HCT116 (cell line): ENCODE data around the gene MYO3B. TPM values are rescaled to one million over a fixed set of nuclear protein-coding genes. Genes with fewer than 3 reads are reported as not detected.

ENCODE experiments used
- ATAC-seq: fragments of 200-7000 bp; cut with Tn5 transposase; 2 replicates; pipeline ENCODE4 v1.9.1; 2020; ENCODE audit warnings: mild to moderate bottlenecking, moderate library complexity
- BruUV-seq: library from RNA; stranded (reverse); fragments of 400-500 nt; replicated peaks from 2 replicates; lab custom pipeline; 2021; lab: Mats Ljungman, UMichigan
- CTCF ChIA-PET: fragments of 300-600 bp; sonication (Branson Sonifier 250); formaldehyde crosslinking; loops from one replicate; lab custom pipeline; 2021; ENCODE audit warnings: antibody characterized with exemption; lab: Charles Lee
- POLR2A ChIA-PET: fragments of 300-600, 350-600 bp; sonication (Branson Sonifier 250); formaldehyde crosslinking; loops from one replicate; lab custom pipeline; 2021; ENCODE audit warnings: antibody characterized with exemption; lab: Charles Lee
- RAD21 ChIA-PET, 2 experiments: fragments of 300-600 bp; sonication (Branson Sonifier 250); formaldehyde crosslinking; loops; one replicate each; lab custom pipeline; 2023; ENCODE audit warnings: low total read pairs in 2 of 2; ENCODE audit not compliant: uncharacterized antibody in 2 of 2, unreplicated experiment in 2 of 2, low non-redundant PET in 1 of 2; lab: Charles Lee
- DNase-seq: peaks from one replicate; pipeline ENCODE4 v3.0.0-alpha.2; 2010; ENCODE audit warnings: low read depth, low spot score
- H2AFZ ChIP-seq: fragments of 200-600 bp; shearing (Covaris generic), sonication (generic); 2 replicates; pipeline ENCODE4 v1.6.1; 2017; ENCODE audit warnings: low read depth, mixed run types, mixed read lengths, antibody characterized with exemption, low read length; ENCODE audit not compliant: poor library complexity, severe bottlenecking
- H3K27ac ChIP-seq: 2 replicates; pipeline ENCODE4 v1.5.1; 2012; ENCODE audit warnings: low read depth, low read length
- H3K27me3 ChIP-seq: fragments of 200-600 bp; sonication (generic); 2 replicates; pipeline ENCODE4 v1.6.1; 2016; ENCODE audit warnings: mixed run types, low read length, mixed read lengths; ENCODE audit not compliant: insufficient read depth
- H3K36me3 ChIP-seq, 2 experiments: fragments of 200-500 bp in 1 of 2; fragments of 200-600 bp in 1 of 2; sonication (Bioruptor generic) in 1 of 2; sonication (generic) in 1 of 2; 2 replicates each; pipeline versions ENCODE4 v1.5.1 to v1.6.1; 2014 to 2016; ENCODE audit warnings: low read length in 2 of 2, inconsistent platforms in 1 of 2, mixed read lengths in 1 of 2, mixed run types in 1 of 2; ENCODE audit not compliant: insufficient read depth in 2 of 2, control insufficient read depth in 1 of 2
- H3K4me1 ChIP-seq, 2 experiments: fragments of 200-600 bp in 1 of 2; sonication (generic) in 1 of 2; 2 replicates each; pipeline versions ENCODE4 v1.5.1 to v1.6.1; 2012 to 2017; ENCODE audit warnings: low read length in 2 of 2, inconsistent platforms in 1 of 2, mild to moderate bottlenecking in 1 of 2, mixed read lengths in 1 of 2, mixed run types in 1 of 2, moderate library complexity in 1 of 2; ENCODE audit not compliant: insufficient read depth in 2 of 2, control insufficient read depth in 1 of 2
- H3K4me2 ChIP-seq: fragments of 200-600 bp; sonication (generic); 2 replicates; pipeline ENCODE4 v1.6.1; 2017; ENCODE audit warnings: mixed run types, low read length, mixed read lengths
- H3K4me3 ChIP-seq, 2 experiments: fragments of 200-600 bp in 1 of 2; sonication (generic) in 1 of 2; replicated peaks in 1 of 2; 2 replicates each; pipeline ENCODE4 v1.5.1; 2011 to 2016; ENCODE audit warnings: low read length in 2 of 2, control low read depth in 1 of 2, low read depth in 1 of 2, mild to moderate bottlenecking in 1 of 2, mixed read lengths in 1 of 2, mixed run types in 1 of 2
- H3K79me2 ChIP-seq: fragments of 200-600 bp; sonication (generic); 2 replicates; pipeline ENCODE4 v1.6.1; 2017; ENCODE audit warnings: mild to moderate bottlenecking, mixed run types, low read length, moderate library complexity, mixed read lengths; ENCODE audit not compliant: insufficient read depth
- H3K9ac ChIP-seq: fragments of 200-600 bp; sonication (generic); 2 replicates; pipeline ENCODE4 v1.6.1; 2016; ENCODE audit warnings: low read length, mixed read lengths
- H3K9me2 ChIP-seq: fragments of 200-600 bp; sonication (generic), shearing (Covaris generic); 2 replicates; pipeline ENCODE4 v1.6.1; 2017; ENCODE audit warnings: mixed run types, mild to moderate bottlenecking, moderate library complexity; ENCODE audit not compliant: insufficient read depth
- H3K9me3 ChIP-seq, 2 experiments: fragments of 200-500 bp in 1 of 2; fragments of 200-600 bp in 1 of 2; sonication (Bioruptor generic) in 1 of 2; sonication (generic) in 1 of 2; 2 replicates each; pipeline ENCODE4 v1.6.1; 2014 to 2017; ENCODE audit warnings: low read length in 2 of 2, mixed read lengths in 2 of 2, inconsistent platforms in 1 of 2, low read depth in 1 of 2, mild to moderate bottlenecking in 1 of 2, mixed run types in 1 of 2, moderate library complexity in 1 of 2; ENCODE audit not compliant: control insufficient read depth in 1 of 2, insufficient read depth in 1 of 2
- H4K20me1 ChIP-seq: fragments of 200-600 bp; sonication (generic), shearing (Covaris generic); 2 replicates; pipeline ENCODE4 v1.6.1; 2017; ENCODE audit warnings: mixed run types, mild to moderate bottlenecking, moderate library complexity; ENCODE audit not compliant: insufficient read depth
- CEBPB ChIP-seq: IDR thresholded peaks from 2 replicates; pipeline ENCODE4 v1.6.1; 2012; ENCODE audit warnings: low read depth
- EGR1 ChIP-seq: IDR thresholded peaks from 2 replicates; pipeline ENCODE4 v1.6.1; 2012; ENCODE audit warnings: low read depth
- ELF1 ChIP-seq: IDR thresholded peaks from 2 replicates; pipeline ENCODE4 v1.6.1; 2012; ENCODE audit warnings: low read depth, borderline replicate concordance
- EZH2phosphoT487 ChIP-seq: fragments of 200-600 bp; IDR thresholded peaks from 2 replicates; pipeline ENCODE4 v1.6.1; 2018; ENCODE audit warnings: antibody characterized with exemption, borderline replicate concordance
- FOSL1 ChIP-seq: IDR thresholded peaks from 2 replicates; pipeline ENCODE4 v1.6.1; 2012; ENCODE audit warnings: low read depth
- JUND ChIP-seq: IDR thresholded peaks from 2 replicates; pipeline ENCODE4 v1.6.1; 2012
- POLR2A ChIP-seq: IDR thresholded peaks from 2 replicates; pipeline ENCODE4 v1.7.0; 2011; ENCODE audit warnings: borderline replicate concordance; ENCODE audit not compliant: insufficient read depth, insufficient read length; ENCODE audit errors: extremely low read depth
- POLR2AphosphoS5 ChIP-seq: IDR thresholded peaks from 2 replicates; pipeline ENCODE4 v1.6.1; 2011; ENCODE audit warnings: mild to moderate bottlenecking, low read depth, low read length, moderate library complexity
- SIN3A ChIP-seq: IDR thresholded peaks from 2 replicates; pipeline ENCODE4 v1.6.1; 2012; ENCODE audit warnings: low read depth
- SP1 ChIP-seq: IDR thresholded peaks from 2 replicates; pipeline ENCODE4 v1.6.1; 2012; ENCODE audit warnings: low read depth
- SRF ChIP-seq: IDR thresholded peaks from 2 replicates; pipeline ENCODE4 v1.6.1; 2012; ENCODE audit warnings: low read depth
- YY1 ChIP-seq: IDR thresholded peaks from 2 replicates; pipeline ENCODE4 v1.6.1; 2011; ENCODE audit warnings: low read length, low read depth, moderate library complexity, mild to moderate bottlenecking; ENCODE audit not compliant: insufficient replicate concordance; ENCODE audit errors: extremely low read depth
- ZFX ChIP-seq: fragments of 450-650 bp; IDR thresholded peaks from 2 replicates; pipeline ENCODE4 v1.6.1; 2017
- ZNF274 ChIP-seq: fragments of 200-500 bp; sonication (Bioruptor generic); IDR thresholded peaks from 2 replicates; pipeline ENCODE4 v1.6.1; 2014; ENCODE audit warnings: mild to moderate bottlenecking, low read depth, low read length, inconsistent platforms
- intact Hi-C: fragments of 100-400 bp; cut with micrococcal nuclease; formaldehyde crosslinking; loops from 2 replicates; pipeline ENCODE4 v1.10.0; 2022
- total RNA-seq: library from RNA; stranded (reverse); gene quantifications from one replicate; pipeline ENCODE4 v1.2.1, GENCODE V29; 2021; ENCODE audit not compliant: unreplicated experiment
- TF ChIP-seq, protein P1 (sequence below): IDR thresholded peaks from 2 replicates; pipeline ENCODE4 v1.6.1; 2012
- TF ChIP-seq, protein P2 (sequence below): IDR thresholded peaks from 2 replicates; pipeline ENCODE4 v1.6.1; 2012
- TF ChIP-seq, protein P3 (sequence below): IDR thresholded peaks from 2 replicates; pipeline ENCODE4 v1.6.1; 2012; ENCODE audit warnings: low read depth

The MYO3B gene
- total RNA-seq, 1 experiment from 2014 or later = not detected

DNA sequence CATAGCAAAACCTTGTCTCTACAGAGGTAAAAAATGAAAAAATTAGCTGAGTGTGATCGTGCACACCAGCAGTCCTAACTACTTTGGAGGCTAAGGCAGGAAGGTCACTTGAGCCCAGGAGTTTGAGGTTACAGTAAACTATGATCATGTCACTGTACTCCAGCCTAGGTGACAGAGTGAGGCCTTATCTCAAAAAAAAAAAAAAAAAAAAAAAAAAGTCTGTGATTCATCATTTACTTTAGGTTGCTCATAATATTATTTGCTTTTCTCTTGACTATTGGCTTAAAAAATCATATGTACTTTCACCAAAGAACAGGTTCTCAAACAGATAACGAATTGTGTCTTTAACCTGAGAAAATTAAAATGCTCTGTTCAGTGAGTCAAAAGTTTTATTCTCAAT, 129.1 kb downstream of the MYO3B start:
- no TSS peak for BruUV-seq
- Histone ChIP-seq H3K9me2 (no peaks in the 10 kb centered on the region), H3K36me3 (no peaks in the 10 kb centered on the region), H3K27me3 (no peaks in the 10 kb centered on the region), H4K20me1 (no peaks in the 10 kb centered on the region), H2AFZ (no peak overlapping the region), H3K9ac (no peak overlapping the region), H3K4me3 (no peak overlapping the region), H3K27ac (no peak overlapping the region), H3K4me1 (no peaks in the 10 kb centered on the region), H3K4me2 (no peak overlapping the region), H3K9me3 (no peaks in the 10 kb centered on the region), H3K79me2 (no peaks in the 10 kb centered on the region)
- intact Hi-C loops = no loop called here
- ATAC-seq = no peak
- TF ChIP-seq FOSL1 = no peak
- no peak for TF ChIP-seq SRF
- no peak for TF ChIP-seq ELF1
- TF ChIP-seq, protein P1, sequence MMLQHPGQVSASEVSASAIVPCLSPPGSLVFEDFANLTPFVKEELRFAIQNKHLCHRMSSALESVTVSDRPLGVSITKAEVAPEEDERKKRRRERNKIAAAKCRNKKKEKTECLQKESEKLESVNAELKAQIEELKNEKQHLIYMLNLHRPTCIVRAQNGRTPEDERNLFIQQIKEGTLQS = no peak
- TF ChIP-seq, protein P2, sequence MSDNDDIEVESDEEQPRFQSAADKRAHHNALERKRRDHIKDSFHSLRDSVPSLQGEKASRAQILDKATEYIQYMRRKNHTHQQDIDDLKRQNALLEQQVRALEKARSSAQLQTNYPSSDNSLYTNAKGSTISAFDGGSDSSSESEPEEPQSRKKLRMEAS = no peak
- no peak for TF ChIP-seq EGR1
- CTCF ChIA-PET = no interaction called here
- DNase-seq = no peak
- POLR2A ChIA-PET = no interaction called here
- RAD21 ChIA-PET = no interaction called here

DNA sequence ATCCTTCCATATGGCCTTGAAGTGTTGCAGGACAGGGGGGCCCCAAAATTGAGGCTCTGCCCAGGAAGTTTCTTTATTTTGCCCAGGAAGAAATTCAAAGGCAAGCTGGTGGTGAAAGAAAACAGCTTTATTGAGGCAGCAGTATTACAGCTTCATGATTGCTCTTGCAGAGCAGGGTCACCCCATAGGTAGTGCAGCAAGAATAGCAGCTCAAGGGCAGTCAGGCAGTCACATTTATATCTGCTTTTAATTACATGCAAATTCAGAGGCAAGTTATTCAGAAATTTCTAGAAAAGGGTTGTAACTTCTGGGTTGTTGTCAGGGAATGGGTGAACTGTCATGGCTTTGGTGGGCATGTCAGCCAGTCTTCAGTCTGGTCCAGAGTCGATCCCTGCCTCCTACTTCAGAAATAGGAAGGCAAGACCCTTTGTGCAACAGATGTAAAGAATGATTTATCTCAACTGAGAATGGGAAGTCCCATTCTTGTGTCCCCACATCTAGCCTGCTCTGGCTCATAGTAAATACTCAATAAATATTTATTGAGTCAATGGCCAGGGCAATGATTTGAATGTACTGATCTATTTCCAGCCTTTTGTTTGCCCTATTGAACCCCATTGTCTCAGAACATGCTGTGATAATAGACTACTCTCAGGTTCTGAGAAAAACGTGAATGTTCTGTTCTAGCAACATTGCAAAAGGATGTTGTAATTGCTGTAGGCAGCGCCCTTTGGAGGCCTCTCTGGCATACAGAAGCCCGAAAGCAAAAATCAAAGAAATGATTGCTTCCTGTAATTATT, 129.8 kb downstream of the MYO3B start:
- CTCF ChIA-PET = no interaction called here
- H3K4me3 ChIP-seq = no peak overlapping the region
- no peaks in the 10 kb centered on the region for H3K9me3 ChIP-seq
- intact Hi-C loops = no loop called here
- no peaks in the 10 kb centered on the region for H3K36me3 ChIP-seq
- H2AFZ ChIP-seq = no peak overlapping the region
- H3K79me2 ChIP-seq = no peaks in the 10 kb centered on the region
- ATAC-seq = no peak
- no peaks in the 10 kb centered on the region for H3K9me2 ChIP-seq
- H4K20me1 ChIP-seq = no peaks in the 10 kb centered on the region
- H3K27ac ChIP-seq = no peak overlapping the region
- no TSS peak for BruUV-seq
- POLR2A ChIA-PET = no interaction called here
- H3K4me2 ChIP-seq = no peak overlapping the region
- H3K27me3 ChIP-seq = no peaks in the 10 kb centered on the region
- RAD21 ChIA-PET = no interaction called here
- no peaks in the 10 kb centered on the region for H3K4me1 ChIP-seq
- TF ChIP-seq POLR2AphosphoS5 = no peak
- TF ChIP-seq, protein P3, sequence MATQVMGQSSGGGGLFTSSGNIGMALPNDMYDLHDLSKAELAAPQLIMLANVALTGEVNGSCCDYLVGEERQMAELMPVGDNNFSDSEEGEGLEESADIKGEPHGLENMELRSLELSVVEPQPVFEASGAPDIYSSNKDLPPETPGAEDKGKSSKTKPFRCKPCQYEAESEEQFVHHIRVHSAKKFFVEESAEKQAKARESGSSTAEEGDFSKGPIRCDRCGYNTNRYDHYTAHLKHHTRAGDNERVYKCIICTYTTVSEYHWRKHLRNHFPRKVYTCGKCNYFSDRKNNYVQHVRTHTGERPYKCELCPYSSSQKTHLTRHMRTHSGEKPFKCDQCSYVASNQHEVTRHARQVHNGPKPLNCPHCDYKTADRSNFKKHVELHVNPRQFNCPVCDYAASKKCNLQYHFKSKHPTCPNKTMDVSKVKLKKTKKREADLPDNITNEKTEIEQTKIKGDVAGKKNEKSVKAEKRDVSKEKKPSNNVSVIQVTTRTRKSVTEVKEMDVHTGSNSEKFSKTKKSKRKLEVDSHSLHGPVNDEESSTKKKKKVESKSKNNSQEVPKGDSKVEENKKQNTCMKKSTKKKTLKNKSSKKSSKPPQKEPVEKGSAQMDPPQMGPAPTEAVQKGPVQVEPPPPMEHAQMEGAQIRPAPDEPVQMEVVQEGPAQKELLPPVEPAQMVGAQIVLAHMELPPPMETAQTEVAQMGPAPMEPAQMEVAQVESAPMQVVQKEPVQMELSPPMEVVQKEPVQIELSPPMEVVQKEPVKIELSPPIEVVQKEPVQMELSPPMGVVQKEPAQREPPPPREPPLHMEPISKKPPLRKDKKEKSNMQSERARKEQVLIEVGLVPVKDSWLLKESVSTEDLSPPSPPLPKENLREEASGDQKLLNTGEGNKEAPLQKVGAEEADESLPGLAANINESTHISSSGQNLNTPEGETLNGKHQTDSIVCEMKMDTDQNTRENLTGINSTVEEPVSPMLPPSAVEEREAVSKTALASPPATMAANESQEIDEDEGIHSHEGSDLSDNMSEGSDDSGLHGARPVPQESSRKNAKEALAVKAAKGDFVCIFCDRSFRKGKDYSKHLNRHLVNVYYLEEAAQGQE = no peak
- TF ChIP-seq EZH2phosphoT487 = no peak
- no peak for TF ChIP-seq JUND
- TF ChIP-seq ZFX = no peak
- no peak for TF ChIP-seq SIN3A
- no peak for TF ChIP-seq YY1
- TF ChIP-seq ZNF274 = no peak
- no peak for TF ChIP-seq POLR2A
- no peak for TF ChIP-seq SP1
- TF ChIP-seq EGR1 = no peak
- TF ChIP-seq ELF1 = no peak
- TF ChIP-seq, protein P2 = no peak
- no peak for TF ChIP-seq CEBPB
- H3K9ac ChIP-seq = no peak overlapping the region
- DNase-seq = no peak
